Keratinocyte (primary cell): ENCODE measurements around the gene CSRNP2.

ENCODE experiments used
- EZH2 ChIP-seq: IDR thresholded peaks from one replicate; pipeline ENCODE4 v1.6.1; 2012; ENCODE audit warnings: inconsistent platforms, mild to moderate bottlenecking, low read length, moderate library complexity
- TF ChIP-seq, protein P1 (sequence below), 3 experiments: IDR thresholded peaks in 1 of 3; conservative IDR thresholded peaks in 1 of 3; optimal IDR thresholded peaks in 1 of 3; 2 replicates in 2 of 3; 3 replicates in 1 of 3; pipeline versions ENCODE3 to v1.5.1; 2011; ENCODE audit warnings: low read length in 3 of 3, mild to moderate bottlenecking in 3 of 3, moderate library complexity in 2 of 3, control low read depth in 1 of 3, inconsistent platforms in 1 of 3; ENCODE audit not compliant: insufficient read depth in 2 of 3; ENCODE audit errors: extremely low read depth in 1 of 3

DNA sequence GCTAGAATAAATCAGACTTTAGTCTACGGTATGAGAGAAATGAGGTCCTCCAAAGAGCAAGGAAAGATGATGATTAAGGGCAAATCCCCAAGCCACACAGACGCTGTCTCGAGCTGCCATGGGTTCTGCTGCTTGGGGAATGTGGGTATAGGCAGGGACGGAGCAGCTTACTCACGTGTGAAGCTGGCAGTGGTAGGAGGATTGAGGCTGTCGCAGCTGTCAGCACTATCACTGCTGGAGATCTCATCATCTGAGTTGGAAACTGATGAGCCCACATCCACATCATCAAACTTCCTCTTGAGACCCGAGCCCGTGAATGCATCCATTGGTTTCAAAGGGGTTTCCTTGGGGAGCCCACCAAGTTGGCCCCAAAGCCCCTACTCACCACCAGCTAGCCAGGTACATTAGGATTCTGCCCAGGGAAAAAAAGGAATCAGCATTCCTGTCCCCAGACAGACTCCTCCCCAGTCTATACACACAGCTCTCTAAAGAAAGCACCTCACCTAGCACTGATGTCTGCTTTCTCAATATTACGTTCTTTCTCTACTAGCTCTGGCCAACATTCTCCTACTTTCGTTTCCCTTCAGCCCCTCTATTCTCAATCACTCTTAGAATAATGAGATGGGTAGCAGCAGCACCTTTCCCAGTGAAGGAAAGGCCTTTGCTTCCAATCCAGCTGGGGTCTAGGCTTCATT lies 7.0 kb downstream of the CSRNP2 start:
- TF ChIP-seq, protein P1, sequence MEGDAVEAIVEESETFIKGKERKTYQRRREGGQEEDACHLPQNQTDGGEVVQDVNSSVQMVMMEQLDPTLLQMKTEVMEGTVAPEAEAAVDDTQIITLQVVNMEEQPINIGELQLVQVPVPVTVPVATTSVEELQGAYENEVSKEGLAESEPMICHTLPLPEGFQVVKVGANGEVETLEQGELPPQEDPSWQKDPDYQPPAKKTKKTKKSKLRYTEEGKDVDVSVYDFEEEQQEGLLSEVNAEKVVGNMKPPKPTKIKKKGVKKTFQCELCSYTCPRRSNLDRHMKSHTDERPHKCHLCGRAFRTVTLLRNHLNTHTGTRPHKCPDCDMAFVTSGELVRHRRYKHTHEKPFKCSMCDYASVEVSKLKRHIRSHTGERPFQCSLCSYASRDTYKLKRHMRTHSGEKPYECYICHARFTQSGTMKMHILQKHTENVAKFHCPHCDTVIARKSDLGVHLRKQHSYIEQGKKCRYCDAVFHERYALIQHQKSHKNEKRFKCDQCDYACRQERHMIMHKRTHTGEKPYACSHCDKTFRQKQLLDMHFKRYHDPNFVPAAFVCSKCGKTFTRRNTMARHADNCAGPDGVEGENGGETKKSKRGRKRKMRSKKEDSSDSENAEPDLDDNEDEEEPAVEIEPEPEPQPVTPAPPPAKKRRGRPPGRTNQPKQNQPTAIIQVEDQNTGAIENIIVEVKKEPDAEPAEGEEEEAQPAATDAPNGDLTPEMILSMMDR (optimal IDR thresholded peaks at IDR 0.05 in 1 of 3, IDR thresholded peaks at IDR 0.05 in 1 of 3, conservative IDR thresholded peaks at IDR 0.05 in 1 of 3; ENCODE audit: extremely low read depth in 1 of 3, insufficient read depth in 2 of 3, low read length in 3 of 3) = no peak
- no peak for TF ChIP-seq EZH2
